IPS-18c (cell line): Measurements from ENCODE around the gene DLL1.
"Not testable (repeated sequence)": the region's sequence is repeated elsewhere in the genome, so short reads cannot be mapped to it uniquely, and the experiment has no call there.

ENCODE experiments used
- H3K4me3 ChIP-seq: 2 replicates; pipeline ENCODE4 v1.7.0; 2013; ENCODE audit warnings: low read depth, mild to moderate bottlenecking, low read length, moderate library complexity; ENCODE audit not compliant: insufficient read depth
- H3K9me3 ChIP-seq: one replicate; pipeline ENCODE4 v1.6.1; 2013; ENCODE audit warnings: mild to moderate bottlenecking, low read length, moderate library complexity; ENCODE audit not compliant: control insufficient read depth, insufficient read depth

DLL1 gene

DNA sequence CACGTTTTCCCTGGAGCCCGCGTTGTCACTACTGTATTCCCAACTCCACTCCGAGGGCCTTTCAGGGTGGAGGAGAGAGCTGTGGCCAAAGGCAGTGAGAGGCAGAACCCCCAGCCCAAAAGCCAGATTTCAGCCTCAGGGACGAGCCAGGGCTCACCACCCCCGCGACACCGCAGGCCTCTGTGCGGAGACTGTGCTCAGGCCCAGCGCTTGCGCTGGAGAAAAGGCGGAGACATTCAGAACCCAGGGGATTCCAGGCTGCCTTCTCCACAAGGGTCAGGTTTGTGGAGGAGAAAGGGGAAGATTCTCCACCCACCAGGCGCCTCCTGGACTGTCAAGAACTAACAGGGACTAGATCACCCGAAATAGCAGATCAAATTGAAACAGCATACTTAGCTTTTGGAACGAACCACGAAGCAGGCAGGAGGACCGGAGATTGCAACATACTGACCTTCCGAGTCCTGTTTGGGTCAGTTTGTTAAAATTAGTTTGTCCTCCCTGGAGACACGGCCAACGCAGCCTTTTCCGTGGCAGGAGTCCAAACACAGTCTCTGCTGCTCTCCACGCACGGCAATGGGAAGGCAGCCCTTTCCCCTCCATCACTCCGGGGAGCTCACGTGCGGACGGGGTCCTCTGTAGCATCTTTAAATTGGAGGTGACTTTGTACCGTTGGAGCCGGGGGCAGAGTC lies 14.4 kb downstream of the DLL1 start:
- no peaks in the 10 kb centered on the region for H3K9me3 ChIP-seq

DNA sequence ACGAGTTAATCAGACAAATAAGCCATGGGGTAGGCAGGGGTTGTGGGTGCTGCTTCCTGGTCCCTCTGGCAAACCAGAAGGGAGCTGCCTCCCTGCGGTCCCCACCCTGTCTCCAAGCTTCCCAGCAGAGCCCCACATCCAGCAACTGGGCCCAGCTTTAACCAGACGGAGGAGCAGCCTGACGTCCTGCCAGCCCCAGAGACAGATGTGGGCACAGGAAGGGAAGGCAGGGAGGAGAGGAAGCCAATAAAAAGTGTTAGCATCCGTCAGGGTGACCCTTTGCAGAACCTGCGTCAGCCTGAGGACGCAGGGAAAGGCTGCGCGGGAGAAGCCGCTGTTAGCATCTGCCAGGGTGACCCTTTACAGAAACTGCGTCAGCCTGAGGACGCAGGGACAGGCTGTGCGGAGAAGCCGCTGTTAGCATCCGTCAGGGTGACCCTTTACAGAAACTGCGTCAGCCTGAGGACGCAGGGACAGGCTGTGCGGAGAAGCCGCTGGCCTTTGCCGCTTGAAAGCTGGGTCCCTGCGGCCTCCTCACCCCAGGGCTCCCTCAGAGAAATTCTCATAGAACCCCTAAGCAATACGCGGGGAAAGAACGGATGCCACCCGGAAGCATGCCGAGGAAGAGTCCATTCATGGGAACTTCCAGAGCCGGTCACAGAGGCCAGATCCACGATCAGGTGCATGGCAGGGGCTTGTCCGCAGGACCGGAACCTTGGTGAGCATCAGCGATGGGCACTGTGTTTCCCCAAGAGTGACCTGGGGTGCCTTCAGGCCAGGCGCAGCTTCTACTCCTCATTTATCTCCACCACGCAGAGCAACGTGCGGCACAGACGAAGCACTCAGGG lies 15.9 kb downstream of the DLL1 start:
- no peaks in the 10 kb centered on the region for H3K9me3 ChIP-seq
- H3K4me3 ChIP-seq = no peak overlapping the region

More for the DNA sequence above, 14.4 kb downstream of the DLL1 start:
- H3K4me3 ChIP-seq = no peak overlapping the region

- Histone ChIP-seq H3K9me3 (no peaks in the 10 kb centered on the region), H3K4me3 (no peak overlapping the region)
These were observed 17.2 kb downstream of the DLL1 start for GRCh38 chr6:170273681-170274080.

GRCh38 chr6:170273191-170273590 lies 17.7 kb downstream of the DLL1 start:
- no peaks in the 10 kb centered on the region for H3K9me3 ChIP-seq
- H3K4me3 ChIP-seq = no peak overlapping the region

- no peak overlapping the region for H3K4me3 ChIP-seq
- no peaks in the 10 kb centered on the region for H3K9me3 ChIP-seq
These were observed 18.4 kb downstream of the DLL1 start for GRCh38 chr6:170272341-170273065.

- Histone ChIP-seq H3K4me3 (no peak overlapping the region), H3K9me3 (no peaks in the 10 kb centered on the region)
These were observed 19.0 kb downstream of the DLL1 start for GRCh38 chr6:170271771-170272314.

DNA sequence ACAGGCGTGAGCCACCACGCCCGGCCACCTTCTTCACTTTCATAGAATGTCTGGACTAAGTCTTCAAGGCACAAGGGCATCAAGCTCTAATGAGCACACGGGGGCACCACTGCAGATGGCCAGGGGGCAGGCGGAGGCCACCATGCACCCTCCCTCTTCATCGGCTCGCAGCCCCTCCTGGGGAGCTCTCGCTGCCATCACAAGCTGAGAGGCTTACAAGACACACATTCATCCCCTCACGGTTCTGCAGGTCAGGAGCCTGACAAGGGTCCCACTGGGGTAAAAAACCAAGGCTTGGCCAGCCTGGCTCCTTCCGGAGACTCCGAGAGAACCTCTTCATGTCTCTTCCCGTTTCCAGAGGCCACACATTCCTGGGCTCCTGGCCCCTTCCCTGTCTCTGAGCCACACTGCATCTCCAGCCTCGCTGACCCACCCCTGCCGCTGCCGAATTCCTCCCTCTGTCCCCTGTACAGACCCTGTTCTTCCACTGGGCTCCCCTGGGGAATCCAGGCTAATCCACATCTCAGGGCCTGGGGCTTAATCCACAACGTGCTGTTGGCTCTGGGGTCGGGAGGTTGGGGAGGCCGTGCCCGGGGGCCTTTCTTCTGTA lies 19.8 kb downstream of the DLL1 start:
- Histone ChIP-seq H3K4me3 (no peak overlapping the region), H3K9me3 (no peaks in the 10 kb centered on the region)

DNA sequence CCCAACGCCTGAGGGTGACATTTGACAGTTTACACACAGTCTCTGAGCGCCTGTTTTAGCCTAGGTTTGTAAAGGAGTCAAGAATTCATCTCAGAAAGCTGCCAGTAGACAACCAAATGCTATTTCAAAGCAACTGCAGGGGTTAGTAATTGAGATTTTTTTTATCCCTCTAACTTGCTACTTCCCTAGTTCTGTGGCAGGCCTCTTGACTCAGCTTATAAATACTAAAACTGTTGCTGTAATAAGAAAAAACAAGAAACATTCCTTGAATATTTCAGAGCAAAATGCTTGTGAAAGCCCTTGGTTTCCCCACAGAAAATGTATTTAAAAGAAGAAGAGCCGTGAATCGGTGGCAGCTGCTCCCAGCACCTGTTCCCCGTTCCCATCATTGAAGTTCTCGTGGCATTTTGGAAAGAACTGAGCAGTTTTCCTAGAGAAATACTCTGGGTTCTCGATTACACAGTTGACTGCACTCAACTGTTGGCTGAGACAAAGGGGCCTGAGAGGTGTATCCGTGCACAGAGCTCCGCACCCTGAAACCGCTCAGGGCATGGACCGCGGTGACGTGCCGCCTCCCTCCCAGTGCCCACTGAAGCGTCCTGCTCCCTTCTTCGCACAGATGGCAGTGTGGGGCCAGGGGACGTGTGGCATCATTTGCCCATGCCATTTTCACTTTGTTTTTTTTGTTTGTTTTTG lies 20.9 kb downstream of the DLL1 start:
- H3K9me3 ChIP-seq = no peaks in the 10 kb centered on the region
- H3K4me3 ChIP-seq = no peak overlapping the region

DNA sequence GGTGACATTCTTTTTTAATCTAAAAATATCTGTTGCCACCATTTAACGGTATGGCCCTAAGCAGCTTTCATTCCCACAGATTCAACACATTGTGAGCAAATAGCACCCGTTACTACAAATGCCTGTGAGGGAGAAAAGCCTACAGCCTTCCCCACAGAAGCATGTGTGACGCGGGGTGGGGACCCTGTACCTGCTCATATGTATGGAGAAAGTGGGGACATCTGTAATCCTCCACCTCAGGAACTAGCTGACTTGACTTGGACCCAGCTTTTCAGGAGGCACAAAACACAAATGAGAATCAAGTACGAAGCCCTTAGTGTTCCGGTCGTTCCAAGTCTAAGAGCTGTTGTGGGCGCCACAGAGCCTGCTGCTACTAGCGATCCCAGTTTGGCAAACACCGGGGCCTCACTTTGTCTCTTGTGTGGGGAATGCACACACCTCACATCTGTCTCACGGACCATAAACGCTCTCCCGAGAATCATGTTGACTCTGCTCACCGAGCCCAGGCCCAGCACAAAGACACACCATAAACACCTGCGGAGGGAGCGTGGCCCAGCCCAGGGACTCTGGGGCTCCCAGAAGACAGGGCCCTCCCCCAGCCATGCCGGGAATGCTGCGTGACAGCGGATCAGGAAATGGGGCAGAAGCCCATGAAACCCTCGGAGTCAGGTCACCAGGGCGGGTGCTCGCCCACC lies 21.6 kb downstream of the DLL1 start:
- Histone ChIP-seq H3K4me3 (no peak overlapping the region), H3K9me3 (no peaks in the 10 kb centered on the region)

DNA sequence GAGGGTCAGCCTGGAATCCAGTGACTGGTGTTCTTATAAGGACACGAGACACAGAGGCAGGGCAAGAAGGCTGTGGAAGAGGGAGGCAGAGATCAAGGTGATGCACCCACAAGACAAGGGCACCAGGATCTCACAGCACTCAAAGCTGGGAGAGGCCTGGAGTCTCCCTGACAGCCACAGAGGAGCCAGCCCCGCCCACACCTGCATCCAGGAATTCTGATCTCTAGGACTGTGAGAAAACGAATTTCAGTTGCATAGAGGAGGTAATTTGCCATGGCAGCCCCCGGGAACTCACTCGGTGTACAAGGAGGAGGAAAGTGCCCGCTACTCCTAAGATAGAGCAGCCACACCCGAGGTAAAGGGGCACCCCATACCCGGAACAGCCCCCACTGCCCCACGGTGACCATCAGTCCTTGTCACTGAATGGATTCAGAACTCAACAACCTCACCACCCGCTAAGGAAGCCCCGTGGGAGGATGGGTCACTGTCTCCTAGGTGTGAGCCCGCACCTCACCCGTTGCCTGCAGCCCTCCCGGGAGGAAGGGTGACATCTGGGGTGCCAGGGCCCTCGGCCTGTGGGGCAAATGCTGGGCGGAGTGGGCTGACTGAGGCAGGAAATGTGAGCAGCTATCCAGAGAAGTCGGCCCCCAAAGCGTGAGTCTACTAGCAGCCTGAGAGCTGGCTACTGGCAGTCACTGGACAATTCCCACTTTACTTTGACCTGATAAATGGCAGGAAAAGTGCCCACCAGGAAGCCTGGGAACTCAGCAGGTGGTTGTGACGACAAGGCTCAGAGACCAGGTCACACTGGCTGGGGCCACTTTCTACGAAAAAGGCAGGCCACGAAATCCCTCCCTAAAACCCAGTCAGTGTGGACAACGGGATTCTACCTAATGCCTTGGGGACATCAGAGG lies 22.4 kb downstream of the DLL1 start:
- H3K4me3 ChIP-seq = no peak overlapping the region

DNA sequence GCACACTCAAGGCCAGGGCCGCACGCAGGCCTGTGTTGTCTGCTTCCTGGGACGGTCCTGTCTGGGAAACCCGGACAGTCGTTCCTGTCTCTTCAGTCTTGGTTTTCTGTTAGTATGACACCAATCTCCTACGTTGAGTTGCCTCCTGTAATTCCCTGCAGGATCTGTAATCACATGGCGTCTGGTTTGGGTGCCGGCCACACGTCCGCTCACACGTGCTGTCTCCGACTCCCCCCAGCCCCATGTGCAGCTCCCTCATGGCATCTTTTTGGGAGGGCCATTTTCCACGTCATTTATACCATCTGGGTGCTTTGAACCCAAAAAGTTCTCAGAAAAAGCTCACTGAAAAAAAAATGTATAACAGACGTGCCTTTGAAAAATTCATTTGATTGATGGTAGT lies 23.2 kb downstream of the DLL1 start:
- Histone ChIP-seq H3K9me3 (no peaks in the 10 kb centered on the region), H3K4me3 (no peak overlapping the region)

More for the DNA sequence above, 22.4 kb downstream of the DLL1 start:
- no peaks in the 10 kb centered on the region for H3K9me3 ChIP-seq

DNA sequence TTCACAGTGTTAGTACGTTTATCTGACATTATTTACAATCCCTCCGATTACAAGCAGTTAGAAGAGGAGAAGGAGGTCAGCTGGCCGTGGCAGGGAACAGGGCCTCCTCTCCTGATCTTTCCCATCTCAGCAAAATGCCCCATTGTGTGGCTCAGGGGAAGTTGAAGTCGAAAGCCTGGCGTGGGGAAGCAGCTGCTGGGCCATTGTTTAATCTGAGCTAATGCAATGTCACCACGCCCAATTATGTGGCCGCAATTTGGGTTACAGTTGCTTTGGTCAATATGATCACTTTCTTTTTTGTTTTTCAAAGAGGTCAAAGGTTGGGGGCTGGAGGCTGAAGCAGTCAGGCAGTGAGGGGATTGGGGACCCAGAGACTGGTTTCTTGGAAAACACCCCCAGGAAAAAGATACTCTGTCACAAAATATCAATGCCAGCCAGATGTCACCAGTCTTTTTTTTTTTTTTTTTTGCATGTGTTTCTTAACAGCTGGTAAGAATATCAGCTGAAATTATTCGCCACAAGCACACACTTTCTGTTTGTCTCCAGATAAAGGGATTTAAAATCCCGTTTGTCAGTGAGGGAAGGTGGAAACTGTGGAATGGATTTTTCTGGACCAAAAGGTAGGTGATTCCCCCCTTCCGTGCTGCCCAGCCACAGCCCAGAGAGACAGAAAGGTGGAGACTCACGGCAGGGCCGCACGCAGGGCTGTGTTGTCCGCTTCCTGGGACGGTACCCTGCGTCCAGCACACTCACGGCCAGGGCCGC lies 24.6 kb downstream of the DLL1 start:
- H3K9me3 ChIP-seq = no peaks in the 10 kb centered on the region
- no peak overlapping the region for H3K4me3 ChIP-seq

DNA sequence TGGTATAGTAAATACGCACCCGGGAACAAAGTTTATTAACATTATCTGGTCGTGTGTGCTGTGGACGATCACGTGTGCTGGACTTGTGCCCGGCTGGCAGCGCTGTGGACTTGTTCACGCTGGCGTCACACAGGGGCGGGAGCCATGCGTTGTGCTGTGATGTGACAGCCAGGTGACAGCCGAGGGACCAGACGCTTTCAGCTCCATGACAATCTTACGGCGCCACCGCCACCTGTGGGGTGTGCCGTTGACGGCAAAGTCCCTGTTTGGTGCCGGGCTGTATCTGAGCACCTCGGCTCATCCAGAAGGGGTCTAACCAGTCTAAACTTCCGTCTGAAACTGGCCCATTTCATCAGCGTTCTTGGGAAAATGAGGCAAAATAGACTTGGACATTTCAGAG lies 25.2 kb downstream of the DLL1 start:
- Histone ChIP-seq H3K4me3 (no peak overlapping the region), H3K9me3 (no peaks in the 10 kb centered on the region)

DNA sequence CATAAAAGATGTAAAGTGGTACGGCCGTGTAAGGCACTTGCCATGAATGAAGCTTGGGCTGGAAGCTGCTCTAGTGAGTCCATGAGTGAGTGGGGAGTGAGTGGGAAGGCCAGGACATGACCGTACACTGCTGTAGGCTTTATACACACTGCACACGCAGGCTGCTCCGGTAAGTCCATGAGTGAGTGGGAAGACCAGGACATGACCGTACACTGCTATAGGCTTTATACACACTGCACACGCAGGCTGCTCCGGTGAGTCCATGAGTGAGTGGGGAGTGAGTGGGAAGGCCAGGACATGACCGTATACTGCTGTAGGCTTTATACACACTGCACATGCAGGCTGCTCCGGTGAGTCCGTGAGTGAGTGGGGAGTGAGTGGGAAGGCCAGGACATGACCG lies 26.2 kb downstream of the DLL1 start:
- H3K9me3 ChIP-seq, H3K4me3 ChIP-seq: not testable (repeated sequence)

DNA sequence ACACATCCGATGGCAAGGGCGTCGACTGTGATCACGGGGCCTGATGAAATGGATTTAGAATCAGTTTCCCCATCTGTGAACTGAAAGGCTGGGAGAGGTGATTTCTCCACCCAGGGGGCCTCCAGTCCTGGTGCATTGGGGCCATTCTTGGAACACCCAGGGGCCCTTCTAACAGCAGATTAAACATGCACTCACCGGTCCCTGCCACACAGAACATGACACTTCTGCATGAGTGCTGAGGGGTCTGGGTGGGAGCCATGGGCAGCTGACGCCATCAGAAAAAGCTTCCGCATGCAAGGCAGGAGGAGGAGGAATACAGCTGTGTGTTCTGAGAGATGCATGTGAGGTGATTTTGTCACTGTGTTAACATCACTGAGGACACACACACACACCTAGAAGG lies 26.8 kb downstream of the DLL1 start:
- Histone ChIP-seq H3K9me3 (no peaks in the 10 kb centered on the region), H3K4me3 (no peak overlapping the region)
